ENCODE measurements around the gene EPS8L2. TPM values are rescaled to one million over a fixed set of nuclear protein-coding genes. Genes with fewer than 3 reads are reported as not detected.

The EPS8L2 gene
- total and polyA plus RNA-seq, 9 of the 15 experiments (the other 6 are each of a cell fraction or from before 2014, with no cell fraction given), result 0.75 to 17.0 (median 3.7) TPM

DNA sequence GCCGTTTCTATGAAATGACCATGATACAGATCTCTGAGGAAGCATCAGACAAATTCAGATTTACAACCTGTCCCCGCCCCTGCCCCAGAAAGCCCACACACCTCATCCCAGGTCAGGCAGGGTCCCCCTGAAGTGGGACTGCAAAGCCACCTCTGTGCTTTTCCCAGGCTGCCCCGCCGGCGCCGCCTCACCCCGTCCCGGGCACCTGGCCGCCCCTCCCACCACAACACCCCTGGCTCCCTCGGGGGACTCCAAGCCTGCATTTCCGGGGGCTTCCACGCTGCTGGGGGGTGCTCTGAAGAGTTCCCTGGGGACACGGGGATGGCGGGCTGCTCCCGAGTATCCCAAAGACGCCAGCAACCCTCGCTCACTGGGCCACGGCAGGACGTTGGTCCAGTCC lies 45.8 kb upstream of the EPS8L2 start:
- peak in 1 of 4 experiments; percentile 8 for DNase-seq (ENCODE audit: extremely low read depth in 1 of 4, low spot score in 3 of 4)
- no peak for FAIRE-seq
- peaks cover 14% of the 10 kb centered on the region for H3K79me2 ChIP-seq (ENCODE audit: control insufficient read depth, insufficient read depth, low read length)
- 93% methylated on average over 15 of the region's 19 CpGs for WGBS (ENCODE audit: insufficient coverage, low coverage, missing lambda C conversion rate)
- no peak overlapping the region for H3K4me3 ChIP-seq
- peaks cover 3 to 26% of the 10 kb centered on the region in 2 experiments; a peak in 4 of 5 replicates for H3K4me1 ChIP-seq (replicated peaks in 1 of 2; ENCODE audit: control insufficient read depth in 2 of 2, insufficient read depth in 2 of 2, low read length in 2 of 2)
- TF ChIP-seq CC2D1A (IDR thresholded peaks at IDR 0.05), result no peak
- TF ChIP-seq, protein P1, sequence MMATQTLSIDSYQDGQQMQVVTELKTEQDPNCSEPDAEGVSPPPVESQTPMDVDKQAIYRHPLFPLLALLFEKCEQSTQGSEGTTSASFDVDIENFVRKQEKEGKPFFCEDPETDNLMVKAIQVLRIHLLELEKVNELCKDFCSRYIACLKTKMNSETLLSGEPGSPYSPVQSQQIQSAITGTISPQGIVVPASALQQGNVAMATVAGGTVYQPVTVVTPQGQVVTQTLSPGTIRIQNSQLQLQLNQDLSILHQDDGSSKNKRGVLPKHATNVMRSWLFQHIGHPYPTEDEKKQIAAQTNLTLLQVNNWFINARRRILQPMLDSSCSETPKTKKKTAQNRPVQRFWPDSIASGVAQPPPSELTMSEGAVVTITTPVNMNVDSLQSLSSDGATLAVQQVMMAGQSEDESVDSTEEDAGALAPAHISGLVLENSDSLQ (IDR thresholded peaks at IDR 0.05), result no peak
- no peak for TF ChIP-seq NRF1 (conservative IDR thresholded peaks at IDR 0.05 in 1 of 2, IDR thresholded peaks at IDR 0.05 in 1 of 2)
- no peak for TF ChIP-seq BRCA1 (IDR thresholded peaks at IDR 0.05)
- TF ChIP-seq BRCA1 (CRISPR knock-in tag; IDR thresholded peaks at IDR 0.05), result no peak
- no peak for TF ChIP-seq ATF1 (CRISPR knock-in tag; IDR thresholded peaks at IDR 0.05)
- TF ChIP-seq ATF1 (tag; IDR thresholded peaks at IDR 0.05), result no peak
- no peak for TF ChIP-seq YBX1 (IDR thresholded peaks at IDR 0.05)
- TF ChIP-seq, protein P2, sequence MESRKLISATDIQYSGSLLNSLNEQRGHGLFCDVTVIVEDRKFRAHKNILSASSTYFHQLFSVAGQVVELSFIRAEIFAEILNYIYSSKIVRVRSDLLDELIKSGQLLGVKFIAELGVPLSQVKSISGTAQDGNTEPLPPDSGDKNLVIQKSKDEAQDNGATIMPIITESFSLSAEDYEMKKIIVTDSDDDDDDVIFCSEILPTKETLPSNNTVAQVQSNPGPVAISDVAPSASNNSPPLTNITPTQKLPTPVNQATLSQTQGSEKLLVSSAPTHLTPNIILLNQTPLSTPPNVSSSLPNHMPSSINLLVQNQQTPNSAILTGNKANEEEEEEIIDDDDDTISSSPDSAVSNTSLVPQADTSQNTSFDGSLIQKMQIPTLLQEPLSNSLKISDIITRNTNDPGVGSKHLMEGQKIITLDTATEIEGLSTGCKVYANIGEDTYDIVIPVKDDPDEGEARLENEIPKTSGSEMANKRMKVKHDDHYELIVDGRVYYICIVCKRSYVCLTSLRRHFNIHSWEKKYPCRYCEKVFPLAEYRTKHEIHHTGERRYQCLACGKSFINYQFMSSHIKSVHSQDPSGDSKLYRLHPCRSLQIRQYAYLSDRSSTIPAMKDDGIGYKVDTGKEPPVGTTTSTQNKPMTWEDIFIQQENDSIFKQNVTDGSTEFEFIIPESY (CRISPR knock-in tag; IDR thresholded peaks at IDR 0.05), result no peak
- TF ChIP-seq KHSRP (IDR thresholded peaks at IDR 0.05), result no peak
- TF ChIP-seq, protein P3, sequence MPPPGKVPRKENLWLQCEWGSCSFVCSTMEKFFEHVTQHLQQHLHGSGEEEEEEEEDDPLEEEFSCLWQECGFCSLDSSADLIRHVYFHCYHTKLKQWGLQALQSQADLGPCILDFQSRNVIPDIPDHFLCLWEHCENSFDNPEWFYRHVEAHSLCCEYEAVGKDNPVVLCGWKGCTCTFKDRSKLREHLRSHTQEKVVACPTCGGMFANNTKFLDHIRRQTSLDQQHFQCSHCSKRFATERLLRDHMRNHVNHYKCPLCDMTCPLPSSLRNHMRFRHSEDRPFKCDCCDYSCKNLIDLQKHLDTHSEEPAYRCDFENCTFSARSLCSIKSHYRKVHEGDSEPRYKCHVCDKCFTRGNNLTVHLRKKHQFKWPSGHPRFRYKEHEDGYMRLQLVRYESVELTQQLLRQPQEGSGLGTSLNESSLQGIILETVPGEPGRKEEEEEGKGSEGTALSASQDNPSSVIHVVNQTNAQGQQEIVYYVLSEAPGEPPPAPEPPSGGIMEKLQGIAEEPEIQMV (tag; conservative IDR thresholded peaks at IDR 0.05; ENCODE audit: low read depth), result no peak
- no peak for TF ChIP-seq COPS2 (conservative IDR thresholded peaks at IDR 0.05)
- TF ChIP-seq SAP30 (IDR thresholded peaks at IDR 0.05; ENCODE audit: borderline replicate concordance, insufficient read depth, low read depth, low read length, poor library complexity, severe bottlenecking), result no peak
- H3K36me3 ChIP-seq (ENCODE audit: control insufficient read depth, insufficient read depth, low read length), result peaks cover 85% of the 10 kb centered on the region; the same call in 2 of the 3 replicates
- no peaks in the 10 kb centered on the region for H4K20me1 ChIP-seq (replicated peaks; ENCODE audit: control insufficient read depth, insufficient read depth, low read length)
- H3K27me3 ChIP-seq (ENCODE audit: control insufficient read depth in 2 of 2, insufficient read depth in 2 of 2, low read length in 2 of 2), result no peaks in the 10 kb centered on the region
- no peak for ATAC-seq
- intact Hi-C loops (cut with micrococcal nuclease) (no loop called here), in situ Hi-C loops (cut with MboI) (no loop called here)
- H3K9me1 ChIP-seq (ENCODE audit: control insufficient read depth, insufficient read depth, low read length), result no peaks in the 10 kb centered on the region
- H3K9me3 ChIP-seq (replicated peaks; ENCODE audit: control insufficient read depth, insufficient read depth, low read depth, low read length), result peaks cover 2% of the 10 kb centered on the region; the same call in 1 of the 2 replicates
- no peak overlapping the region for H3K4me2 ChIP-seq (ENCODE audit: insufficient read depth, low read length)
- no peak overlapping the region for H2AFZ ChIP-seq (ENCODE audit: low read depth, low read length)
- no TSS peak for BruUV-seq (replicated peaks)
- ChIA-PET POLR2A (interaction anchor here (0.7 to 1.2 kb wide), 4 partner anchors 12 to 84 kb away, joined by 3 to 4 read pairs (median 3); partner anchors contain the start of genes DEAF1 and TMEM80), CTCF (ENCODE audit: low intra/inter-chr PET ratio) (no interaction called here)
- peak overlapping the region in 1 of 2 experiments; percentile 41; a peak in 1 of 4 replicates for H3K9ac ChIP-seq (ENCODE audit: insufficient read depth in 1 of 2, low read depth in 2 of 2, low read length in 2 of 2)
- no peak overlapping the region for H3K27ac ChIP-seq (ENCODE audit: extremely low read depth, low read depth, low read length)
